IMR-90 (cell line): ENCODE results near the gene PAQR4. TPM values are rescaled to one million over a fixed set of nuclear protein-coding genes. Genes with fewer than 3 reads are reported as not detected.

Experiments used
- ATAC-seq: fragments of 200-7000 bp; cut with Tn5 transposase; 2 replicates; pipeline ENCODE4 v1.9.1; 2020; ENCODE audit warnings: low read depth, mild to moderate bottlenecking, moderate library complexity
- BruUV-seq: library from RNA; stranded (reverse); fragments of 400-500 nt; replicated peaks from 2 replicates; lab custom pipeline; 2021; lab: Mats Ljungman, UMichigan
- CTCF ChIA-PET: fragments of 300-600 bp; formaldehyde crosslinking; extraction: SDS; loops from one replicate; lab custom pipeline; 2021; ENCODE audit warnings: antibody characterized with exemption; lab: Yijun Ruan, JAX
- POLR2A ChIA-PET: fragments of 300-600 bp; sonication (Branson Sonifier 250); formaldehyde crosslinking; loops from one replicate; lab custom pipeline; 2022; ENCODE audit warnings: antibody characterized with exemption; ENCODE audit not compliant: unreplicated experiment; lab: Charles Lee
- DNase-seq: peaks from one replicate; pipeline ENCODE4 v3.0.0; 2013
- H2AFZ ChIP-seq: replicated peaks from 2 replicates; pipeline ENCODE3; 2013; ENCODE audit warnings: low read length, mild to moderate bottlenecking; ENCODE audit not compliant: poor library complexity
- H2AK5ac ChIP-seq: 2 replicates; pipeline ENCODE4 v1.6.1; 2013; ENCODE audit warnings: low read depth, low read length, inconsistent platforms
- H2AK9ac ChIP-seq: replicated peaks from 2 replicates; pipeline ENCODE3; 2013; ENCODE audit warnings: mild to moderate bottlenecking, low read depth, low read length, moderate library complexity; ENCODE audit not compliant: poor library complexity
- H2BK120ac ChIP-seq: 2 replicates; pipeline ENCODE4 v1.6.1; 2013; ENCODE audit warnings: low read depth, low read length, inconsistent platforms
- H2BK15ac ChIP-seq: 3 replicates; pipeline ENCODE4 v1.6.1; 2013; ENCODE audit warnings: low read depth, low read length, inconsistent platforms
- H2BK20ac ChIP-seq: 2 replicates; pipeline ENCODE4 v1.6.1; 2013; ENCODE audit warnings: low read depth, mild to moderate bottlenecking, inconsistent platforms, low read length, moderate library complexity
- H2BK5ac ChIP-seq: 2 replicates; pipeline ENCODE4 v1.6.1; 2013; ENCODE audit warnings: mild to moderate bottlenecking, low read depth, low read length, inconsistent platforms; ENCODE audit not compliant: poor library complexity, severe bottlenecking
- H3K14ac ChIP-seq: replicated peaks from 2 replicates; pipeline ENCODE4 v1.6.1; 2013; ENCODE audit warnings: low read depth, low read length, inconsistent platforms
- H3K18ac ChIP-seq: 2 replicates; pipeline ENCODE4 v1.6.1; 2013; ENCODE audit warnings: low read depth, low read length, control low read depth
- H3K23ac ChIP-seq: 2 replicates; pipeline ENCODE4 v1.6.1; 2013; ENCODE audit warnings: low read depth, low read length, inconsistent platforms
- H3K27ac ChIP-seq: 2 replicates; pipeline ENCODE4 v1.5.1; 2013; ENCODE audit warnings: mild to moderate bottlenecking, control low read depth, low read length; ENCODE audit not compliant: insufficient read depth
- H3K27me3 ChIP-seq: 2 replicates; pipeline ENCODE4 v1.6.1; 2013; ENCODE audit warnings: low read length; ENCODE audit not compliant: control insufficient read depth, insufficient read depth
- H3K36me3 ChIP-seq: 2 replicates; pipeline ENCODE4 v1.6.1; 2013; ENCODE audit warnings: low read length, mixed read lengths; ENCODE audit not compliant: control insufficient read depth, insufficient read depth
- H3K4ac ChIP-seq: 2 replicates; pipeline ENCODE4 v1.6.1; 2013; ENCODE audit warnings: low read depth, low read length, inconsistent platforms
- H3K4me1 ChIP-seq: 2 replicates; pipeline ENCODE4 v1.6.1; 2013; ENCODE audit warnings: low read length, mixed read lengths; ENCODE audit not compliant: control insufficient read depth, insufficient read depth
- H3K4me2 ChIP-seq: 2 replicates; pipeline ENCODE4 v1.6.1; 2013; ENCODE audit warnings: low read depth, mild to moderate bottlenecking, control low read depth, low read length, moderate library complexity
- H3K4me3 ChIP-seq: 2 replicates; pipeline ENCODE4 v1.5.1; 2013; ENCODE audit warnings: low read depth, mild to moderate bottlenecking, control low read depth, low read length, moderate library complexity; ENCODE audit not compliant: insufficient read depth
- H3K56ac ChIP-seq: 2 replicates; pipeline ENCODE4 v1.6.1; 2013; ENCODE audit warnings: low read length, inconsistent platforms; ENCODE audit not compliant: insufficient read depth; ENCODE audit errors: extremely low read depth
- H3K79me1 ChIP-seq, 2 experiments: 2 replicates each; pipeline ENCODE4 v1.6.1; 2013; ENCODE audit warnings: low read length in 2 of 2, inconsistent platforms in 1 of 2, low read depth in 1 of 2
- H3K9ac ChIP-seq: 2 replicates; pipeline ENCODE4 v1.6.1; 2013; ENCODE audit warnings: low read depth, low read length, control low read depth
- H3K9me1 ChIP-seq: 2 replicates; pipeline ENCODE4 v1.6.1; 2013; ENCODE audit warnings: low read length, inconsistent platforms; ENCODE audit not compliant: insufficient read depth
- H3K9me3 ChIP-seq: 2 replicates; pipeline ENCODE4 v1.6.1; 2013; ENCODE audit warnings: low read length; ENCODE audit not compliant: control insufficient read depth, insufficient read depth
- H4K20me1 ChIP-seq: 2 replicates; pipeline ENCODE4 v1.6.1; 2013; ENCODE audit warnings: low read length, inconsistent platforms; ENCODE audit not compliant: insufficient read depth
- H4K5ac ChIP-seq: 2 replicates; pipeline ENCODE4 v1.6.1; 2013; ENCODE audit warnings: mild to moderate bottlenecking, low read depth, low read length, control low read depth
- H4K8ac ChIP-seq, 2 experiments: 2 replicates each; pipeline ENCODE4 v1.6.1; 2013; ENCODE audit warnings: low read depth in 2 of 2, low read length in 2 of 2, control low read depth in 1 of 2, inconsistent platforms in 1 of 2
- H4K91ac ChIP-seq: 2 replicates; pipeline ENCODE4 v1.6.1; 2013; ENCODE audit warnings: low read depth, low read length, inconsistent platforms; ENCODE audit not compliant: insufficient read depth
- BHLHE40 ChIP-seq: fragments of 150-350 bp; IDR thresholded peaks from 2 replicates; pipeline ENCODE4 v1.6.1; 2016; ENCODE audit warnings: mild to moderate bottlenecking, low read depth, low read length
- MAFK ChIP-seq: IDR thresholded peaks from 2 replicates; pipeline ENCODE4 v1.6.1; 2012; ENCODE audit warnings: low read depth, low read length, improper control_type of control experiment
- MXI1 ChIP-seq: IDR thresholded peaks from 2 replicates; pipeline ENCODE4 v1.6.1; 2012; ENCODE audit warnings: low read depth, mild to moderate bottlenecking, low read length, moderate library complexity, borderline replicate concordance
- WGBS, 2 experiments: methylation state at CpG; one replicate each; pipeline versions ENCODE4 v1.1.5 to v1.1.7; 2013; ENCODE audit warnings: missing lambda C conversion rate in 2 of 2; ENCODE audit not compliant: insufficient read length in 1 of 2; ENCODE audit errors: extremely low coverage in 2 of 2; 5-methylcytosine and 5-hydroxymethylcytosine counted together
- dilution Hi-C: fragments of 300-500 bp; cut with HindIII; formaldehyde crosslinking; loops from one replicate; pipeline ENCODE4 v1.14.3; 2018; ENCODE audit warnings: low sequenced_read_pairs; ENCODE audit not compliant: unreplicated experiment
- in situ Hi-C: fragments of 300-500 bp; cut with MboI; formaldehyde crosslinking; loops from 3 replicates; pipeline ENCODE4 v1.14.3; 2019; ENCODE audit warnings: low sequenced_read_pairs, inconsistent platforms, mixed read lengths
- intact Hi-C: fragments of 100-400 bp; cut with micrococcal nuclease; formaldehyde crosslinking; loops from 2 replicates; pipeline ENCODE4 v1.10.0; 2022
- polyA plus RNA-seq, 3 experiments: library from polyadenylated mRNA; depleted of rRNA; stranded (reverse); fragments of >200 nt; gene quantifications; 2 replicates each; pipeline ENCODE4 v1.2.3, GENCODE V29; 2012; ENCODE audit warnings: low replicate concordance in 1 of 3
- total RNA-seq: library from RNA; depleted of rRNA; stranded (reverse); fragments of >200 nt; gene quantifications from 2 replicates; pipeline ENCODE4 v1.2.3, GENCODE V29; 2012

The PAQR4 gene
- total and polyA plus RNA-seq, 2 of the 4 experiments (the other 2 are of a cell fraction), result 2.2 to 10.0 TPM

GRCh38 chr16:3013491-3013951 is 44.4 kb downstream of the PAQR4 start:
- ATAC-seq (no peak), DNase-seq (no peak)
- in situ Hi-C loops (no loop called here), intact Hi-C loops (no loop called here), dilution Hi-C loops (no loop called here)
- CTCF ChIA-PET, result no interaction called here
- Histone ChIP-seq H3K9me3 (no peaks in the 10 kb centered on the region), H2BK15ac (no peak overlapping the region), H3K18ac (no peak overlapping the region), H4K5ac (no peak overlapping the region), H3K4me1 (peaks cover 3% of the 10 kb centered on the region; the same call in 1 of the 2 replicates), H3K27ac (no peak overlapping the region), H3K79me1 (no peaks in the 10 kb centered on the region), H3K14ac (no peak overlapping the region), H3K9ac (no peak overlapping the region), H3K36me3 (no peaks in the 10 kb centered on the region), H3K9me1 (no peaks in the 10 kb centered on the region), H2AK9ac (no peak overlapping the region), H2AK5ac (no peak overlapping the region), H3K23ac (no peak overlapping the region), H3K56ac (no peak overlapping the region), H2AFZ (no peak overlapping the region), H3K4ac (no peak overlapping the region), H4K8ac (no peak overlapping the region), H2BK20ac (no peak overlapping the region), H2BK5ac (no peak overlapping the region), H4K91ac (no peak overlapping the region), H3K4me2 (no peak overlapping the region), H4K20me1 (peaks cover 4% of the 10 kb centered on the region; the same call in 1 of the 2 replicates), H3K4me3 (no peak overlapping the region), H2BK120ac (no peak overlapping the region), H3K27me3 (peaks cover 39% of the 10 kb centered on the region)
- WGBS, 2 experiments, result 62% methylated on average over 6 of the region's 27 CpGs; no CpG with 5 or more reads in 1 of the 2 experiments
- no peak for TF ChIP-seq MXI1
- TF ChIP-seq BHLHE40, result 0 out of 2 replicates have a peak, but pooled peaks have one; percentile 22
- no peak for TF ChIP-seq MAFK
- POLR2A ChIA-PET, result interaction anchor here (1.4 kb wide), 1 partner anchor 9 kb away, joined by 3 read pairs; no protein-coding TSS in a partner anchor
- BruUV-seq, result no TSS peak
